OCI-LY3 (cell line): ENCODE measurements around the gene LMCD1.

ENCODE experiments used
- H2AFZ ChIP-seq: fragments of 200-600, 300-600 bp; shearing (Covaris generic); 2 replicates; pipeline ENCODE4 v1.6.0; 2014; ENCODE audit warnings: antibody characterized with exemption, low read depth, low read length
- H3K27ac ChIP-seq: fragments of 200-600, 300-600 bp; sonication (generic); 2 replicates; pipeline ENCODE4 v1.5.1; 2014; ENCODE audit warnings: mild to moderate bottlenecking, low read length, moderate library complexity, mixed read lengths
- H3K27me3 ChIP-seq: fragments of 200-600, 300-600 bp; sonication (generic); 2 replicates; pipeline ENCODE4 v1.6.1; 2014; ENCODE audit warnings: low read depth, low read length, mixed read lengths
- H3K36me3 ChIP-seq: fragments of 200-600, 300-600 bp; sonication (generic); replicated peaks from 2 replicates; pipeline ENCODE3; 2014; ENCODE audit warnings: low read depth, low read length, mixed read lengths
- H3K4me1 ChIP-seq: fragments of 300-600, 200-600 bp; sonication (generic); 2 replicates; pipeline ENCODE4 v1.6.1; 2014; ENCODE audit warnings: low read length, mixed read lengths
- H3K4me2 ChIP-seq: fragments of 200-600, 300-600 bp; sonication (generic); 2 replicates; pipeline ENCODE4 v1.6.1; 2014; ENCODE audit warnings: low read length, mixed read lengths
- H3K4me3 ChIP-seq: fragments of 300-600, 200-600 bp; sonication (generic); 2 replicates; pipeline ENCODE4 v1.5.1; 2014; ENCODE audit warnings: antibody characterized with exemption, mild to moderate bottlenecking, low read length, moderate library complexity
- H3K79me2 ChIP-seq: fragments of 300-600, 200-600 bp; shearing (Covaris generic); 2 replicates; pipeline ENCODE4 v1.6.1; 2014; ENCODE audit warnings: mild to moderate bottlenecking, low read length, mixed read lengths
- H3K9ac ChIP-seq: fragments of 300-600, 200-600 bp; shearing (Covaris generic); 2 replicates; pipeline ENCODE4 v1.6.0; 2014; ENCODE audit warnings: mild to moderate bottlenecking, low read length, moderate library complexity
- H3K9me3 ChIP-seq: fragments of 200-600, 300-600 bp; shearing (Covaris generic); 2 replicates; pipeline ENCODE4 v1.6.1; 2014; ENCODE audit warnings: low read length, mixed read lengths; ENCODE audit not compliant: insufficient read depth
- H4K20me1 ChIP-seq: fragments of 200-600, 300-600 bp; sonication (generic); 2 replicates; pipeline ENCODE4 v1.6.1; 2016; ENCODE audit warnings: low read length, mixed read lengths; ENCODE audit not compliant: insufficient read depth
- EZH2phosphoT487 ChIP-seq: fragments of 200-600 bp; shearing (Covaris generic); IDR thresholded peaks from 2 replicates; pipeline ENCODE4 v1.6.1; 2018; ENCODE audit warnings: antibody characterized with exemption, mixed run types, low read depth
- TF ChIP-seq, protein P1 (sequence below): fragments of 200-600, 300-600 bp; sonication (generic); IDR thresholded peaks from 2 replicates; pipeline ENCODE4 v1.5.1; 2014; ENCODE audit warnings: antibody characterized with exemption, low read length, low read depth

LMCD1 gene

DNA sequence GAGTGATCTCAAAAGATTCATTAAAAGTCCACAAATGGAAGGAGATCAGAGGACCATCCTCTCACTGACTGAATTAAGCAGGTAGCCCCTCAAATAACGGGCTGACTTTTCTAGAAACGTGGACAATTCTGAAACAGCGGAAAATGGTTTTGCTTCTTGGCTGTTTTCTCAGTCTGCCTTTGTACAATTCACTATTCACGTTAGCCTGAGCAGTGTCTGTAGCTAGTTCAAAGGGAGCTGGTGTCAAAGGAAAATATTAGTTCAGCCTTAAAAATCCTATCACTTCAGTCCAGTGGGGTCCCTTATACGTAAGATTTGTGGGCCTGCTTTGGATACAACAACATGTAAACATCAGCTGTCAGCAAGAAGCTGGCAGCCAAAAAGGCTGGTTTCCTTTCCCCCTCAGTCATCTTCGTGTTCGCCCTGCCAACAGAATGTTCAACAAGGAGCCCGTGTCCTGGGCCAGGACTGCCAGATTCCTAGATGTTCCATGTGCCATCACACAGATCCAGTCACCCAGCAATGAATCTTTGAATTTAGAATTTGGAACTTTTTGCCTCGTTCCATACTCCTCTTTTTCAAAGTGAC lies 19.3 kb downstream of the LMCD1 start:
- TF ChIP-seq, protein P1, sequence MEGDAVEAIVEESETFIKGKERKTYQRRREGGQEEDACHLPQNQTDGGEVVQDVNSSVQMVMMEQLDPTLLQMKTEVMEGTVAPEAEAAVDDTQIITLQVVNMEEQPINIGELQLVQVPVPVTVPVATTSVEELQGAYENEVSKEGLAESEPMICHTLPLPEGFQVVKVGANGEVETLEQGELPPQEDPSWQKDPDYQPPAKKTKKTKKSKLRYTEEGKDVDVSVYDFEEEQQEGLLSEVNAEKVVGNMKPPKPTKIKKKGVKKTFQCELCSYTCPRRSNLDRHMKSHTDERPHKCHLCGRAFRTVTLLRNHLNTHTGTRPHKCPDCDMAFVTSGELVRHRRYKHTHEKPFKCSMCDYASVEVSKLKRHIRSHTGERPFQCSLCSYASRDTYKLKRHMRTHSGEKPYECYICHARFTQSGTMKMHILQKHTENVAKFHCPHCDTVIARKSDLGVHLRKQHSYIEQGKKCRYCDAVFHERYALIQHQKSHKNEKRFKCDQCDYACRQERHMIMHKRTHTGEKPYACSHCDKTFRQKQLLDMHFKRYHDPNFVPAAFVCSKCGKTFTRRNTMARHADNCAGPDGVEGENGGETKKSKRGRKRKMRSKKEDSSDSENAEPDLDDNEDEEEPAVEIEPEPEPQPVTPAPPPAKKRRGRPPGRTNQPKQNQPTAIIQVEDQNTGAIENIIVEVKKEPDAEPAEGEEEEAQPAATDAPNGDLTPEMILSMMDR: no peak
- no peak for TF ChIP-seq EZH2phosphoT487
- no peaks in the 10 kb centered on the region for H4K20me1 ChIP-seq
- H3K4me1 ChIP-seq: peaks cover 28% of the 10 kb centered on the region
- no peaks in the 10 kb centered on the region for H3K9me3 ChIP-seq
- no peak overlapping the region for H3K9ac ChIP-seq
- no peak overlapping the region for H3K27ac ChIP-seq
- no peaks in the 10 kb centered on the region for H3K79me2 ChIP-seq
- no peak overlapping the region for H3K4me2 ChIP-seq
- no peak overlapping the region for H3K4me3 ChIP-seq
- no peaks in the 10 kb centered on the region for H3K36me3 ChIP-seq
- H3K27me3 ChIP-seq: peaks cover 20% of the 10 kb centered on the region
- H2AFZ ChIP-seq: no peak overlapping the region

DNA sequence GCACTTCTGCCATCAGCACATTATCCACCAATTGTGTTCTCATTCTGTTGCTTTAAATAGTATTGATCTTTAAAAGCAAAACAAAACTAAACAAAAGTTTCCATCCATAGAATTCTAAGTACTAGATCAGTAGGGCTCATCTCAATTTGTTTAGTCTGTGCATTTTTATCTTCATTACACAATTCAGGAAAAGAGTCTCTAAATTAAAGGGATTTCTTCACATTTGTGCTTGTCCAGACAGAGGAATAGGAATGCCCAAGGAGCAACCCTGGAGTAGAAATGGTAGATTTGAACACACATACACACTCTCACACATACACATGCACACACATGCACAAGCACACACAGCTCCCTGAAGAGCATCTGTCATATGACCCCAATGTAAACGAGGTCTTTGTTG lies 21.4 kb downstream of the LMCD1 start:
- TF ChIP-seq, protein P1: no peak
- TF ChIP-seq EZH2phosphoT487: no peak
- H3K4me1 ChIP-seq: peaks cover 25% of the 10 kb centered on the region
- no peaks in the 10 kb centered on the region for H3K9me3 ChIP-seq
- H3K4me2 ChIP-seq: no peak overlapping the region
- no peaks in the 10 kb centered on the region for H3K36me3 ChIP-seq
- no peaks in the 10 kb centered on the region for H4K20me1 ChIP-seq
- H3K79me2 ChIP-seq: no peaks in the 10 kb centered on the region
- no peak overlapping the region for H3K9ac ChIP-seq
- H3K4me3 ChIP-seq: no peak overlapping the region
- no peak overlapping the region for H2AFZ ChIP-seq
- H3K27ac ChIP-seq: no peak overlapping the region
- peaks cover 20% of the 10 kb centered on the region for H3K27me3 ChIP-seq

DNA sequence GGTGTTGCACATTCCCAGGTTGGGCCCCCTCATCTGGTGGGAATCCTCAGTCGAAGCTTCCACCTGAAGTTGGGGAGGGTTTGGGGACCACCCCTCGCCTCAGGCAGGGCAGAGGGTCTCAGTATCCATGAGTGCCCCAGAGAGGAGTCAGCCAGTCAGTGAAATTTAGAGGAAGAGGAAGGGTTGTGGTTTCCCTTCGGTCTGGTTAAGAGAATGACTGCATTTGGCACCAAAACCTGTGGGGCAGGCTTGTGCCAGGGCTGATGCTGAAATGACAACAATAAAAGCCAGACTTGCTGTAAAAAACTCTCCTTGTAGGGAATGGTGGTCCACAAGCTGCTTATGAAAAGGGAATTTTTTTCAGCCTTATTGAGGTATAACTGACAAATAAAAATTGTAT lies 22.6 kb downstream of the LMCD1 start:
- Histone ChIP-seq H2AFZ (no peak overlapping the region), H3K27me3 (peaks cover 20% of the 10 kb centered on the region), H3K27ac (no peak overlapping the region), H3K9me3 (no peaks in the 10 kb centered on the region), H3K4me2 (peak overlapping the region; percentile 53), H3K79me2 (no peaks in the 10 kb centered on the region), H3K9ac (no peak overlapping the region), H3K36me3 (no peaks in the 10 kb centered on the region), H3K4me3 (no peak overlapping the region; the same call in 1 of the 2 replicates), H3K4me1 (peaks cover 26% of the 10 kb centered on the region), H4K20me1 (no peaks in the 10 kb centered on the region)
- TF ChIP-seq, protein P1: no peak
- no peak for TF ChIP-seq EZH2phosphoT487

DNA sequence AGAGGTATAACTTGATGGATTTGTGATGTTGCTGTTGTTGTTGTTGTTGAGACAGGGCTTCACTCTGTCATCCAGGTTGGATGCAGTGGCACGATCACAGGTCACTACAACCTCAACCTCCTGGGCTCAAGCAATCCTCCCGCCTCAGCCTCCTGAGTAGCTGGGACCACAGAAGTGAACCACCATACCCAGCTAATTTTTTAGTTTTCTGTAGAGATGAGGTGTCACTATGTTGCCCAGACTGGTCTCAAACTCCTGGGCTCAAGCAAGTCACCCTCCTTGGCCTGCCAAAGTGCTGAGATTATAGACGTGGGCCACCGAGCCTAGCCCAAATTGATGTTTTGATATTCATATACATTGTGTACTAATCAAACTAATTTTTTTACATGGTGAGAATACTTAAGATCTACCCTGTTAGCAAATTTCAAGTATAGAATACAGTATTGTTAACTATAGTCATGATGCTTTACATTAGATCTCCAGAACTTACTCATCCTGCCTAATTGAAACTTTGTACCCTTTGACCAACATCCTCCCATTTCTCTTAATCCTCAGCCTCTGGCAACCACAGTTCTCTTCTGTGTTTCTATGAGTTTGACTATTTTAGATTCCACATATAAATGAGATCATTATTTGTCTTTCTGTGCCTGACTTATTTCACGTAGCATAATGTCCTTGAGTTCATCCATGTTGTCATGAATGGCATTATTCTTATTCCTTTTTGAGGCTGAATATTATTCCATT lies 23.2 kb downstream of the LMCD1 start:
- Histone ChIP-seq H3K79me2 (no peaks in the 10 kb centered on the region), H3K4me2 (peak overlapping the region; percentile 53), H3K4me1 (peaks cover 32% of the 10 kb centered on the region), H3K9me3 (no peaks in the 10 kb centered on the region), H3K9ac (no peak overlapping the region), H3K27ac (no peak overlapping the region), H3K27me3 (peaks cover 20% of the 10 kb centered on the region), H2AFZ (no peak overlapping the region), H3K4me3 (peak overlapping the region; percentile 13; the same call in 1 of the 2 replicates), H3K36me3 (no peaks in the 10 kb centered on the region), H4K20me1 (no peaks in the 10 kb centered on the region)
- TF ChIP-seq EZH2phosphoT487: no peak
- TF ChIP-seq, protein P1: no peak
